T-helper 9 cell (primary cell): Measurements from ENCODE around the gene ZNF407.

Experiments used
- DNase-seq: peaks from one replicate; pipeline ENCODE4 v3.0.0-alpha.2; 2020

ZNF407 gene

GRCh38 chr18:75063615-75064512, 466.2 kb downstream of the ZNF407 start:
- DNase-seq = no peak

GRCh38 chr18:75064513-75064905, 466.8 kb downstream of the ZNF407 start:
- DNase-seq = no peak

- DNase-seq = no peak
Observed at GRCh38 chr18:75065251-75066000, 467.8 kb downstream of the ZNF407 start.

DNA sequence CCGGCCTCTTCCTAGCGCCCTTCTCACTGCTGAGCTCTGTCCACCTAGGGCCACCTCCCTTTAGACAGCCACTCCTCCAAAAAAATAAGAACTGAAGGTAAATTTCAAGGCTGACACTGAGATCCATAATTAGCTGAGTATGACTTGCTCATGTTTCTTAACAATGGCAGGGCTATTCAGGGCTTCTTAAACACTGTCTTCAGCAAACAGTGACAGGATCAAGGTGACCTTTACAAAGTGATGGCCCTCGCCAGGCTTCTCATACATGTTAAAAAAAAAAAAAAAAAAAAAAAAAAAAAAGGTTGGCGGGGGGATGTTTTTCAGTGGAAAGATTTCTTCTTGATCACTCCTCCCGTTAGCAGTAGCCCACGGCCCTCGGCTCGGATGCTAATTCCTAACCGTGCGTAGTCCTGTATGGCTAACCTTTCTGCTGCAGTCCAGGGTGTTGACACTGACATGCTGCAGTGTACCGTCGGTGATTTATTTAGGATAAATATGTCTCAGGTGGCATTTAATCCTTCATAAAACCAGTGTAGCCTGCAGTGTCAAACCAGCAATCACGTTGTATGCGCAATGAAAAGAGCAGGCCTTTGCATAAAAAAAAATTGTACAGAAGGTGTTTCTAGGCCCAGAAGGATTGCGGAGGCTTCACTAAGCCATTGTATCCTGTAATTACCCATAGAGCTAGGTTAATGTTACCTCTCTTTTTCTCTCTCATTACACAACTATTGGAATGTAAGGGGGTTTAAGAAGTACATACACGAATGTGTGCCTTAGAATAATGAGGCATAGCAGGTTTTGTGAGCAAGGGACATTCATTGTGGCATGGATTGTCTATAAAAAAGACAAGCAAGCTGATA, 468.6 kb downstream of the ZNF407 start:
- DNase-seq = no peak

DNA sequence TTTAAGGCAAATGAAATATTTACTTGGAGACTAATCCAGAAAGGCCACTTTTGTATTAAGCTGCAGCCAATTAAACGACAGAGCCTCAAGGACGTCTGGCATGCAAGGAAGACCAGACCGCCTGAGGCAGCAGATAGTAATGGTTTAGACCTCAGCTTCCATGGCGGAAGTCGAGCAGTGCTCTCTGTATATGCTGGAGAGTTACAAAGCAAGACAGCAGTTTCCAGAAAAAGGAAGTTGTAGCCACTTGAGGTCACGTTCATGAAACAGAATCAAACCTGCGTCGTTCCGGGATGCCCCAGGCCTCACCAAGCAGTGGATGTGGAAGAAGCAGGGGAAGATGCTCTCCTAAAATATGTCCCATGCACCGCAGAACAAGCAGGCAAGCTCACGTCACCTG, 469.3 kb downstream of the ZNF407 start:
- DNase-seq = no peak

DNA sequence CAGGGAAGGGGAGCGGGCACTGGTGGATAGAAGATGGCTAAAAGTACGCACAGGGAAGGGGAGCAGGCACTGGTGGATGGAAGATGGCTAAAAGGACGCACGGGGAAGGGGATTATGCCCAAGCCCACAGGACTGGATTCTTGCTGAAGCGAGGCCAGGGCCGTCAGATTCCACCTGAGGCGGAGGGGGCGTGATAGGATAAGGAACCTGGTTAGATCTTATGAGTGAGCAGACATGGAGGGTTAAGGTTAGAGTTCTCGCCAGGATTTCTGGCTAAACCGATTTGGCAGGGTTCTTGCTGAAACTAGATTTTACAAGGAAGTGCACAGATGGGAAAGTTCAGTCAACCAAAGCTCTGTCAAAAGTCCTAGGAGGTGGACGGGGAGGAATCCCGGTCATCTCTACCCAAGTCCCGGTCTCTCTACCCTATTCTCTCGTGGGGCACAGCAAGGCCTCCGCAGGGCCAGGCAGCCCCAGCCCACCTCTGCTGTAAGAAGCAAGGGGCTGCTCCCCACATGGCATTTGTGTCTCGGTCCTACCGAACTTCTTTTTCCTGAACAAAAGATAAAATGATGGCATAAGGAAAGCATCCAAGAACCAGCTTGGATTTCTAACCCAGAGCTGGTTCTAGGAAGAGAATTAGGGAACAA, 470.5 kb downstream of the ZNF407 start:
- DNase-seq = no peak

GRCh38 chr18:75068682-75069435, 471.2 kb downstream of the ZNF407 start:
- DNase-seq = no peak

DNA sequence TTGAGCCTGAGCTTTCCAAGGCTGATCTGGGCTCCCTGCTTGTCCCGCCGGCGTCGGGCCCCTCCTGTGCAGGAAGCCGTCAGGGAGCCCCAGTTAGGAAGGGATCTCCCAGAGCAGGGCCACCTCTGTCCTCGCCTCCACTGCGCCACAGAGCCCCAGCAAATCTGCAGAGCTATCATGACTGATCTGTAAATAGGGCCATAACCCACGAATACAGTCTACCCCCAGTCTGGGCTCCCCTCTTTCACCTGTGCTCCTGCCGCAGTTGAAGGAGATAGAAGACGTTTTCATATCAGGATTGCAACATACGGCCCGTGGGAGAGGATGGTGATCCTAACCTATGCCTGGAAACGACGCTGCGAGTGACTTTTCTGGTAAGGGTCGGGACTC, 472.6 kb downstream of the ZNF407 start:
- no peak for DNase-seq

- DNase-seq = peak; percentile 46
Observed at GRCh38 chr18:75070625-75071483, 473.2 kb downstream of the ZNF407 start.

GRCh38 chr18:75071484-75071785, 473.8 kb downstream of the ZNF407 start:
- DNase-seq = no peak

- no peak for DNase-seq
Observed at GRCh38 chr18:75071866-75072671, 474.4 kb downstream of the ZNF407 start.

DNA sequence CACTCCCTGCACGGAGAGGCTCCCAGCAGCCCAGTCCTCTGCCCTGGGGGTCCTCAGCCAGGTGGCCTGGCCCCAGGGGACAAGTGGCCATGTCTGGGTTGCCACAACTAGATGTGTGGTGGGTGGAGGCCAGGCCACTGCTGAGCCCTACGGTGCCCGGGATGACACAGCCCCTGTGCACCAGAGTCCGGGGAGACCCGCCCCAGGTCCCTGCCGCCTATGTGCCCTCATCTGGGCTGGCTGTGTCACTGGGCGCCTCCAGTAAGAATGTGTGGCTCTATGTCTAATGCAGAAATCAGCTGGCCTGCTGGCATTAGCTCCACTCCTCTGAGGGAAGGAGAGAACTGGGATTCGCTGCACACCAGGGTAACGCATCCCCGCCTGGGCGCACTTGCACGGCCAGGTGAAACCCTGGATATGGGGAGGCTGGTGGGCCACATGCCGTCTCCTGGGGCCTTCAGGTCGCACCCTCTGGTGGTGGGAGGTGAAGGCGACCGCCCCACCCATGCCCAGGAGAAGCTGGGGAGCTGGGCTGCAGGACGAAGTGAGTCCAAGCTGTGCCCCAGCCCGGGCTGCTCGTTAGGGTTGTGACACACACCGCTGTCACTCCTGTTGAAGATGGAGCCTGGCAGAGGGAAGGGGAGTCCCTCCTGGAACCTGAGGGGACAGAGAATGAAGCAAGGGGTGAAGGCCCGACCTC, 475.2 kb downstream of the ZNF407 start:
- no peak for DNase-seq

- DNase-seq = no peak
Observed at GRCh38 chr18:75073654-75074053, 476.0 kb downstream of the ZNF407 start.

- DNase-seq = no peak
Observed at GRCh38 chr18:75074196-75075015, 476.7 kb downstream of the ZNF407 start.

GRCh38 chr18:75075016-75075305, 477.3 kb downstream of the ZNF407 start:
- DNase-seq = no peak

- DNase-seq = no peak
Observed at GRCh38 chr18:75075429-75075841, 477.8 kb downstream of the ZNF407 start.

DNA sequence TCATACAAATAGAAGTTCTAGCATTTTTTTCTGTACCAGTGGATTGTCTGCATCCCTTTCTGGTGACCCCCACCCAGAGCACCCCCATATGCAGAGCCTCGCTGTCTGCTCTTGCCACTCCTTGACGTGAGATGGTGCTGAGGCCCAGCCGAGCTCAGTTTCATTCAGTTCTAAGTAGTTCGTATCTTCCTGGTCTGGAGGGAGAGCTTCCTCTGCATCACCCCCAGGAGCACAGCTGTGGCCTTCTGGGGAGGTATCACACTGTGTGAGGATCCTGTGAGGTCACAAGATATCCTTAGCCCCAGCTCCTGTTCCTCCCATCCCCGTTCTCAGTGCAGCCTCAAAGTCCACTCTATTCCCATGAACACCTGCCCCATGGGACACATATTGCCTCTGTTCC, 478.6 kb downstream of the ZNF407 start:
- DNase-seq = no peak

- no peak for DNase-seq
Observed at GRCh38 chr18:75081486-75081885, 483.8 kb downstream of the ZNF407 start.

DNA sequence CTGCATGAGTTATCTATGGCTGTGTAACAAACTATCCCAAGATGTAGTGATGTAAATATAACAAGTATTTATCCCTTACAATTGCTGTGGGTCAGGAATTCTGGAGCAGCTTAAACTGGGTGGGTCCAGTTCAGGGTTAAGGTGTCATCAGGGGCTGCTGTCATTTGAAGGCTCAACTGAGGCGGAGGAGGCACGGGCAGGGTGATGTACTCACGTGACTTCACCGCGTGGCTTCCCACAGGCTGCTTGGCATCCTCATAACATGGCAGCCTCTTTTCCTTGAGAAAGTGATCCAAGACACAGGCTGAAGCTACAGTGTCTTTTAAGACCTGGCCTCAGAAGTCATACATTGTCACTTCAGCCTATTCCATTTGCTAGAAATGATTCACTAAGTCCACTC, 485.5 kb downstream of the ZNF407 start:
- DNase-seq = no peak
